ENCODE measurements around the gene SRPK2.

The SRPK2 gene

GRCh38 chr7:105088456-105088855 lies 300.3 kb downstream of the SRPK2 start:
- no peak for TF ChIP-seq CTCF (IDR thresholded peaks at IDR 0.05)

GRCh38 chr7:105087981-105088380 lies 300.7 kb downstream of the SRPK2 start:
- no peak for TF ChIP-seq CTCF (IDR thresholded peaks at IDR 0.05)

- no peak for TF ChIP-seq CTCF (IDR thresholded peaks at IDR 0.05)
Measured at GRCh38 chr7:105086850-105087249, 301.9 kb downstream of the SRPK2 start.

DNA sequence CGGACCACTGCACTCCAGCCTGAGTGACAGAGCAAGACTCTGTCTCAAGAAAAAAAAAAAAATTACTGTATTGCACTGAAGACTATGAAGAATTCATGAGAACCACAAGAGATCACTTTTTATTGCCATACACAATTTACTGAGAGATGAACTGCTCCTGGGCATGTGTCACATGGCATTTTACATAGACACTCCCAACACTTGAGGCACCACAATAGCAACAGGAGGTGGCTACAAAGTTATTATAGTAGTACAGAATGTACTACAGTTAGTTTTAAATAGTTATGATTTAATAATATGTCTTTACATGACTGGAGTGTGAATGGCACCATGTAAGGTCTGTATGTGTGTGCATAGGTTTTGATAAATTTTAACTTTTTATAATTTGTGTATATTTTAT lies 304.1 kb downstream of the SRPK2 start:
- no peak for TF ChIP-seq CTCF (IDR thresholded peaks at IDR 0.05)

- no peak for TF ChIP-seq CTCF (IDR thresholded peaks at IDR 0.05)
Measured at GRCh38 chr7:105079348-105079747, 309.4 kb downstream of the SRPK2 start.

DNA sequence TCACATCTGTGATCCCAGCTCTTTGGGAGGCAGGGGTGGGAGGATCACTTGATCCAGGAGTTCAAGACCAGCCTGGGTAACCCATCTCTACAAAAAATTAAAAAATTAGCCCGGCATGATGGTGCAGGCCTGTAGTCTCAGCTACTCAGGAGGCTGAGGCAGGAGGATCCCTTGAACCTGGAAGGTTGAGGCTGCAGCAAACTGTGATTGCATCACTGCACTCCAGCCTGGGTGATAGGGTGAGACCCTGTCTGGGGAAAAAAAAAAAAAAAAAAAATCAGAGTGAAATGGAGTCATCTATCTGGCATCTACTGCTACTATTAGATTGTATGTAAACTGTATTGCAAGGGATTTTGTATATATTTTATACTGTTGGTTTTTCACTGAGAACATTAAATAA lies 315.6 kb downstream of the SRPK2 start:
- TF ChIP-seq CTCF (IDR thresholded peaks at IDR 0.05): no peak

DNA sequence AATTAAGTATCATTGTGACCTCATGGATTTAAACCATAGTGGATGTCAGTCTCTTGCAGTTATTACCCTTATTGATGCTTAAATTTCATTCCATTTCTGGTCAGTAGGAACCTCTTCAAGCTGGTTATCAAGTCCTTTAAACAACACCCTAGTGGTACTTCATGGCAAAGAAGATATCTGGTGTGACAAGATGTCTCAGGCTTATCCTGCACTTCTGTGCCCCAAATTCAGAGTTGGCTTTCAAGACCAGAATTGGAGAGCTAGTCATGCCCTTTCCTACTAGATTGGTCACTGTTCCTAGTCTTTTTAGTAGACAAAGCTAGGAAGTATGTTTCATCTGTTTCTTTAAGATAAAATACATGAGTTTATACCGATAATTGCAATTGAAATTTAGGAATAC lies 319.8 kb downstream of the SRPK2 start:
- TF ChIP-seq CTCF (IDR thresholded peaks at IDR 0.05): no peak

DNA sequence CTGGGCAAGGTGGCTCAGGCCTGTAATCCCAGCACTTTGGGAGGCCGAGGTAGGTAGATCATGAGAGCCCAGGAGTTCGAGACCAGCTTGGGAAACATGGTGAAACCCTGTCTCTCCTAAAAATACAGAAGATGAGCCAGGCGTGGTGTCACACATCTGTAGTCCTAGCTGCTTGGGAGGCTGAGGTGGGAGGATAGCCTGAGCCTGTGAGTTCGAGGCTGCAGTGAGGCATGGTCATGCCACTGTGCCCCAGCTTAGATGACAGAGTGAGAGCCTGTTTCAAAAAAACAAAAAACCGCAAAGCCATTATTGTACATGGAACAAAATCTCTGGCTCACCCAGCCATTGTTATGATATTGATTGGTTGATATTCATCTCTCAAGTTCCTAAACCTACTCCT lies 321.0 kb downstream of the SRPK2 start:
- TF ChIP-seq CTCF (IDR thresholded peaks at IDR 0.05): no peak
